T-helper 9 cell (primary cell): ENCODE measurements around the gene TBC1D3L.
"Not testable (repeated sequence)": the region's sequence is repeated elsewhere in the genome, so short reads cannot be mapped to it uniquely, and the experiment has no call there.

Experiments
- DNase-seq: peaks from one replicate; pipeline ENCODE4 v3.0.0-alpha.2; 2020
- total RNA-seq, 2 donors: gene quantifications; one replicate each; lab custom pipeline; 2026; lab: John Stamatoyannopoulos, UW

Gene TBC1D3L
- 1.2 to 1.4 reads per million in 2 donors for total RNA-seq

DNA sequence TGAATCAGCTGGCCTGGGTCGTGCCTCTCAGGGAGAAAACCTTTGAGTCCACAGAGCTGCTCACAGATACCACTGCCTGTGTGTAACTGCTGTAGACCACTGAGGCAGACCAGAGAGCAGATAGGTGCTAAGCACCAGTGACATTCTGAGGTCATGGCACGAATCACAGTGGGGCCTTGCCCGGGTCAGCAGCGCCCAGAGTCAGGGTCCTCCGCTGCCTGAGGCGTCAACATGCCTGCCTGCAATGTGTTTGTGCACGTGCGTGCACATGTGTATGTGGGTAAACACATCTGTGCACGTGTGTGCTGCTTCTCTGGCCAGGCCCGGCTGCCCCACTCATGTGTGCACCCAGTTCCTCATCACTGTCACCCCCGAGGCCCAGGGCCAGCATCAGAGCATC lies at the start of gene TBC1D3L:
Gene TBC1D3L (minus strand): TSS at position 101 of the 400 bp plus-strand sequence. CDS start 1,540 bp downstream, outside the sequence.
- DNase-seq = not testable (repeated sequence)

- DNase-seq = not testable (repeated sequence)
Measured at GRCh38 chr17:38003676-38004075, 14.8 kb upstream of the TBC1D3L start, which contains the start of gene TBC1D3D. Gene TBC1D3D (plus strand): TSS chr17:38003976. CDS start chr17:38005561, 1,585 bp downstream.
